ENCODE data around the gene C6orf118. TPM values are rescaled to one million over a fixed set of nuclear protein-coding genes. Genes with fewer than 3 reads are reported as not detected.

C6orf118 gene
- total and polyA plus RNA-seq, 9 of the 15 experiments (the other 6 are each of a cell fraction or from before 2014, with no cell fraction given) = not detected

DNA sequence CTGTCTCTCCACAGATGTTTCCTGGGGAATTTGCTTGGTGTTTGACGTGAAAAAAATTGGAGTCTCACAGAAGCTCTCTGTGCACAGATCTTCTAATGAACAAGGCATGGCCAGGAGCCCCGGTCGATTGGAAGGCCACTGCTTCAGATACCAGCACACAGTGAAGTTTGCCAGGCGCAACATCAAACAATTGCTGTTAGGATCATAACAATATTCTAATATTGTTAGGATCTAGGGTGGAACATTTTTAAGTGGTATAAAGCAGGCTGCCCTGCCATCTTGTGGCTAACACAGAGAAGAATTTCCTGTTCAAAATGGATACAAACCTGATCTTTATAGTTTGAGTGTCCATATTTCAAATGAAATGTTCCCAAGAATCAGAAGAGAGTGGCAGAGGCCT, 64.1 kb downstream of the C6orf118 start:
- no peak overlapping the region for H3K4me2 ChIP-seq (ENCODE audit: insufficient read depth, low read length)
- no peaks in the 10 kb centered on the region for H3K9me1 ChIP-seq (ENCODE audit: control insufficient read depth, insufficient read depth, low read length)
- no peaks in the 10 kb centered on the region for H3K79me2 ChIP-seq (ENCODE audit: control insufficient read depth, insufficient read depth, low read length)
- H3K9ac ChIP-seq (ENCODE audit: insufficient read depth in 1 of 2, low read depth in 2 of 2, low read length in 2 of 2) = no peak overlapping the region
- H3K27ac ChIP-seq (ENCODE audit: extremely low read depth, low read depth, low read length) = no peak overlapping the region
- intact Hi-C loops (cut with micrococcal nuclease) (no loop called here), in situ Hi-C loops (cut with MboI) (no loop called here)
- H3K4me3 ChIP-seq = no peak overlapping the region
- no peaks in the 10 kb centered on the region for H3K27me3 ChIP-seq (ENCODE audit: control insufficient read depth in 2 of 2, insufficient read depth in 2 of 2, low read length in 2 of 2)
- H3K4me1 ChIP-seq (replicated peaks in 1 of 2; ENCODE audit: control insufficient read depth in 2 of 2, insufficient read depth in 2 of 2, low read length in 2 of 2) = no peaks in the 10 kb centered on the region
- H3K36me3 ChIP-seq (ENCODE audit: control insufficient read depth, insufficient read depth, low read length) = no peaks in the 10 kb centered on the region
- TF ChIP-seq THRAP3 (IDR thresholded peaks at IDR 0.05; ENCODE audit: borderline replicate concordance) (no peak), RAD21 (CRISPR knock-in tag; conservative IDR thresholded peaks at IDR 0.05 in 1 of 2, IDR thresholded peaks at IDR 0.05 in 1 of 2) (0 out of 4 replicates have a peak, but pooled peaks of 1 of the 2 experiments have one; percentile 6)
- no peaks in the 10 kb centered on the region for H3K9me3 ChIP-seq (replicated peaks; ENCODE audit: control insufficient read depth, insufficient read depth, low read depth, low read length)
- H4K20me1 ChIP-seq (replicated peaks; ENCODE audit: control insufficient read depth, insufficient read depth, low read length) = no peaks in the 10 kb centered on the region
- no peak overlapping the region for H2AFZ ChIP-seq (ENCODE audit: low read depth, low read length)
- no peak for DNase-seq (ENCODE audit: extremely low read depth in 1 of 4, low spot score in 3 of 4)
- CTCF ChIA-PET (ENCODE audit: low intra/inter-chr PET ratio) = no interaction called here
- no peak for FAIRE-seq
- POLR2A ChIA-PET = no interaction called here
- no TSS peak for BruUV-seq (replicated peaks)
- 2% methylated on average over 4 of the region's 4 CpGs for WGBS (ENCODE audit: insufficient coverage, low coverage, missing lambda C conversion rate)
- no peak for ATAC-seq

DNA sequence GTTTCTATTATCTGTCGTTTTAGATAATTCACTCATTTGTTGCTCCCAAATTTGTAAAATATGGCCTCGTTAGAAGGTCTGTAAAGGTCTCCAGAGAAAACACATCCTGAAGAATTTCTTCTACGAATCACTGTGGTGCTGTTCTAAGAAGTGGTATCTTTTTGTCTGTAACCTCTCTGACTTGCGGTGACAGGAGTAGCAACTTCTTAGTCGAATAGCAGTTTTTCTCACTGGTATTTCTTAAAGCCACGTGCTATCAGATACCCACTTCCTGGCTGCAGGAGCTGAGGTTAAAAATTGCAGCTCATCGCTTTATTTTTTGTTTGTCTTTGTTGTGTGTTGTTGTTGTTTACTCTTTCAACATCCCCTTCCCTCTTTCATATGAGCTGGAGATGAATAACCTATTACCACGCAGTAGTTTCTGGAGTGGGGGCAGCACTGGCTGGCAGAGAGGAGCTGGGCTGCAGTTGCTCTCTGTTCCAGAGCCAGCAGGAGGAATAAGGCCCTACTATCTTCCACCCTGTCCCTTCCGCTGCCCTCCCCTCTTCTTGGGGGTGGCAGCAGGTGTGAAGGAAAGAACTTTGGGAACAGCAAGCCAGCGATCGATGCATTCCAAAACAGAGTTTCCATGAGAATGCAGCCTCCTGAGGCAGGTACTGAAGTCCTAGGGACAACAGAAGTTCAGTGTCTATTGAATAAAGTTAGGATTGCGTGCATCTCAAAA, 64.7 kb downstream of the C6orf118 start:
- Histone ChIP-seq H3K9ac (ENCODE audit: insufficient read depth in 1 of 2, low read depth in 2 of 2, low read length in 2 of 2) (no peak overlapping the region), H3K4me3 (no peak overlapping the region), H2AFZ (ENCODE audit: low read depth, low read length) (no peak overlapping the region), H3K27ac (ENCODE audit: extremely low read depth, low read depth, low read length) (no peak overlapping the region), H3K9me1 (ENCODE audit: control insufficient read depth, insufficient read depth, low read length) (no peaks in the 10 kb centered on the region), H3K9me3 (replicated peaks; ENCODE audit: control insufficient read depth, insufficient read depth, low read depth, low read length) (no peaks in the 10 kb centered on the region), H3K27me3 (ENCODE audit: control insufficient read depth in 2 of 2, insufficient read depth in 2 of 2, low read length in 2 of 2) (no peaks in the 10 kb centered on the region), H3K4me1 (replicated peaks in 1 of 2; ENCODE audit: control insufficient read depth in 2 of 2, insufficient read depth in 2 of 2, low read length in 2 of 2) (no peaks in the 10 kb centered on the region), H3K79me2 (ENCODE audit: control insufficient read depth, insufficient read depth, low read length) (no peaks in the 10 kb centered on the region), H3K36me3 (ENCODE audit: control insufficient read depth, insufficient read depth, low read length) (no peaks in the 10 kb centered on the region), H4K20me1 (replicated peaks; ENCODE audit: control insufficient read depth, insufficient read depth, low read length) (no peaks in the 10 kb centered on the region), H3K4me2 (ENCODE audit: insufficient read depth, low read length) (no peak overlapping the region)
- ChIA-PET POLR2A (no interaction called here), CTCF (ENCODE audit: low intra/inter-chr PET ratio) (no interaction called here)
- FAIRE-seq (no peak), DNase-seq (ENCODE audit: extremely low read depth in 1 of 4, low spot score in 3 of 4) (no peak), ATAC-seq (no peak)
- intact Hi-C loops (cut with micrococcal nuclease) (no loop called here), in situ Hi-C loops (cut with MboI) (no loop called here)
- TF ChIP-seq ZNF217 (CRISPR knock-in tag; IDR thresholded peaks at IDR 0.05) (no peak), ZNF561 (CRISPR knock-in tag; conservative IDR thresholded peaks at IDR 0.05) (no peak), CREB3L1 (IDR thresholded peaks at IDR 0.05; ENCODE audit: borderline replicate concordance, low read depth) (no peak), ZNF23 (CRISPR knock-in tag; IDR thresholded peaks at IDR 0.05) (no peak)
- 2% methylated on average over 12 of the region's 12 CpGs for WGBS (ENCODE audit: insufficient coverage, low coverage, missing lambda C conversion rate)
- BruUV-seq (replicated peaks) = no TSS peak

Measured in K562 (cell line).